HCT116 (cell line): ENCODE results near the gene ELMOD3. TPM values are rescaled to one million over a fixed set of nuclear protein-coding genes. Genes with fewer than 3 reads are reported as not detected.

Experiments used
- ATAC-seq: fragments of 200-7000 bp; cut with Tn5 transposase; 2 replicates; pipeline ENCODE4 v1.9.1; 2020; ENCODE audit warnings: mild to moderate bottlenecking, moderate library complexity
- BruUV-seq: library from RNA; stranded (reverse); fragments of 400-500 nt; replicated peaks from 2 replicates; lab custom pipeline; 2021; lab: Mats Ljungman, UMichigan
- CTCF ChIA-PET: fragments of 300-600 bp; sonication (Branson Sonifier 250); formaldehyde crosslinking; loops from one replicate; lab custom pipeline; 2021; ENCODE audit warnings: antibody characterized with exemption; lab: Charles Lee
- POLR2A ChIA-PET: fragments of 300-600, 350-600 bp; sonication (Branson Sonifier 250); formaldehyde crosslinking; loops from one replicate; lab custom pipeline; 2021; ENCODE audit warnings: antibody characterized with exemption; lab: Charles Lee
- RAD21 ChIA-PET, 2 experiments: fragments of 300-600 bp; sonication (Branson Sonifier 250); formaldehyde crosslinking; loops; one replicate each; lab custom pipeline; 2023; ENCODE audit warnings: low total read pairs in 2 of 2; ENCODE audit not compliant: uncharacterized antibody in 2 of 2, unreplicated experiment in 2 of 2, low non-redundant PET in 1 of 2; lab: Charles Lee
- DNase-seq: peaks from one replicate; pipeline ENCODE4 v3.0.0-alpha.2; 2010; ENCODE audit warnings: low read depth, low spot score
- H2AFZ ChIP-seq: fragments of 200-600 bp; shearing (Covaris generic), sonication (generic); 2 replicates; pipeline ENCODE4 v1.6.1; 2017; ENCODE audit warnings: low read depth, mixed run types, mixed read lengths, antibody characterized with exemption, low read length; ENCODE audit not compliant: poor library complexity, severe bottlenecking
- H3K27ac ChIP-seq: 2 replicates; pipeline ENCODE4 v1.5.1; 2012; ENCODE audit warnings: low read depth, low read length
- H3K27me3 ChIP-seq: fragments of 200-600 bp; sonication (generic); 2 replicates; pipeline ENCODE4 v1.6.1; 2016; ENCODE audit warnings: mixed run types, low read length, mixed read lengths; ENCODE audit not compliant: insufficient read depth
- H3K36me3 ChIP-seq, 2 experiments: fragments of 200-500 bp in 1 of 2; fragments of 200-600 bp in 1 of 2; sonication (Bioruptor generic) in 1 of 2; sonication (generic) in 1 of 2; 2 replicates each; pipeline versions ENCODE4 v1.5.1 to v1.6.1; 2014 to 2016; ENCODE audit warnings: low read length in 2 of 2, inconsistent platforms in 1 of 2, mixed read lengths in 1 of 2, mixed run types in 1 of 2; ENCODE audit not compliant: insufficient read depth in 2 of 2, control insufficient read depth in 1 of 2
- H3K4me1 ChIP-seq, 2 experiments: fragments of 200-600 bp in 1 of 2; sonication (generic) in 1 of 2; 2 replicates each; pipeline versions ENCODE4 v1.5.1 to v1.6.1; 2012 to 2017; ENCODE audit warnings: low read length in 2 of 2, inconsistent platforms in 1 of 2, mild to moderate bottlenecking in 1 of 2, mixed read lengths in 1 of 2, mixed run types in 1 of 2, moderate library complexity in 1 of 2; ENCODE audit not compliant: insufficient read depth in 2 of 2, control insufficient read depth in 1 of 2
- H3K4me2 ChIP-seq: fragments of 200-600 bp; sonication (generic); 2 replicates; pipeline ENCODE4 v1.6.1; 2017; ENCODE audit warnings: mixed run types, low read length, mixed read lengths
- H3K4me3 ChIP-seq, 2 experiments: fragments of 200-600 bp in 1 of 2; sonication (generic) in 1 of 2; replicated peaks in 1 of 2; 2 replicates each; pipeline ENCODE4 v1.5.1; 2011 to 2016; ENCODE audit warnings: low read length in 2 of 2, control low read depth in 1 of 2, low read depth in 1 of 2, mild to moderate bottlenecking in 1 of 2, mixed read lengths in 1 of 2, mixed run types in 1 of 2
- H3K79me2 ChIP-seq: fragments of 200-600 bp; sonication (generic); 2 replicates; pipeline ENCODE4 v1.6.1; 2017; ENCODE audit warnings: mild to moderate bottlenecking, mixed run types, low read length, moderate library complexity, mixed read lengths; ENCODE audit not compliant: insufficient read depth
- H3K9ac ChIP-seq: fragments of 200-600 bp; sonication (generic); 2 replicates; pipeline ENCODE4 v1.6.1; 2016; ENCODE audit warnings: low read length, mixed read lengths
- H3K9me2 ChIP-seq: fragments of 200-600 bp; sonication (generic), shearing (Covaris generic); 2 replicates; pipeline ENCODE4 v1.6.1; 2017; ENCODE audit warnings: mixed run types, mild to moderate bottlenecking, moderate library complexity; ENCODE audit not compliant: insufficient read depth
- H3K9me3 ChIP-seq, 2 experiments: fragments of 200-500 bp in 1 of 2; fragments of 200-600 bp in 1 of 2; sonication (Bioruptor generic) in 1 of 2; sonication (generic) in 1 of 2; 2 replicates each; pipeline ENCODE4 v1.6.1; 2014 to 2017; ENCODE audit warnings: low read length in 2 of 2, mixed read lengths in 2 of 2, inconsistent platforms in 1 of 2, low read depth in 1 of 2, mild to moderate bottlenecking in 1 of 2, mixed run types in 1 of 2, moderate library complexity in 1 of 2; ENCODE audit not compliant: control insufficient read depth in 1 of 2, insufficient read depth in 1 of 2
- H4K20me1 ChIP-seq: fragments of 200-600 bp; sonication (generic), shearing (Covaris generic); 2 replicates; pipeline ENCODE4 v1.6.1; 2017; ENCODE audit warnings: mixed run types, mild to moderate bottlenecking, moderate library complexity; ENCODE audit not compliant: insufficient read depth
- ATF3 ChIP-seq: IDR thresholded peaks from 2 replicates; pipeline ENCODE4 v1.6.1; 2012
- CBX3 ChIP-seq: IDR thresholded peaks from 2 replicates; pipeline ENCODE4 v1.6.1; 2012; ENCODE audit warnings: low read depth
- EGR1 ChIP-seq: IDR thresholded peaks from 2 replicates; pipeline ENCODE4 v1.6.1; 2012; ENCODE audit warnings: low read depth
- ELF1 ChIP-seq: IDR thresholded peaks from 2 replicates; pipeline ENCODE4 v1.6.1; 2012; ENCODE audit warnings: low read depth, borderline replicate concordance
- EZH2phosphoT487 ChIP-seq: fragments of 200-600 bp; IDR thresholded peaks from 2 replicates; pipeline ENCODE4 v1.6.1; 2018; ENCODE audit warnings: antibody characterized with exemption, borderline replicate concordance
- FOSL1 ChIP-seq: IDR thresholded peaks from 2 replicates; pipeline ENCODE4 v1.6.1; 2012; ENCODE audit warnings: low read depth
- JUND ChIP-seq: IDR thresholded peaks from 2 replicates; pipeline ENCODE4 v1.6.1; 2012
- MAX ChIP-seq: IDR thresholded peaks from 2 replicates; pipeline ENCODE4 v1.6.1; 2012
- SIN3A ChIP-seq: IDR thresholded peaks from 2 replicates; pipeline ENCODE4 v1.6.1; 2012; ENCODE audit warnings: low read depth
- SRF ChIP-seq: IDR thresholded peaks from 2 replicates; pipeline ENCODE4 v1.6.1; 2012; ENCODE audit warnings: low read depth
- TCF7L2 ChIP-seq: IDR thresholded peaks from 2 replicates; pipeline ENCODE4 v1.7.0; 2011; ENCODE audit warnings: borderline replicate concordance, inconsistent platforms; ENCODE audit not compliant: insufficient read depth, insufficient read length; ENCODE audit errors: extremely low read depth
- YY1 ChIP-seq: IDR thresholded peaks from 2 replicates; pipeline ENCODE4 v1.6.1; 2011; ENCODE audit warnings: low read length, low read depth, moderate library complexity, mild to moderate bottlenecking; ENCODE audit not compliant: insufficient replicate concordance; ENCODE audit errors: extremely low read depth
- ZFX ChIP-seq: fragments of 450-650 bp; IDR thresholded peaks from 2 replicates; pipeline ENCODE4 v1.6.1; 2017
- ZNF274 ChIP-seq: fragments of 200-500 bp; sonication (Bioruptor generic); IDR thresholded peaks from 2 replicates; pipeline ENCODE4 v1.6.1; 2014; ENCODE audit warnings: mild to moderate bottlenecking, low read depth, low read length, inconsistent platforms
- intact Hi-C: fragments of 100-400 bp; cut with micrococcal nuclease; formaldehyde crosslinking; loops from 2 replicates; pipeline ENCODE4 v1.10.0; 2022
- total RNA-seq: library from RNA; stranded (reverse); gene quantifications from one replicate; pipeline ENCODE4 v1.2.1, GENCODE V29; 2021; ENCODE audit not compliant: unreplicated experiment

Gene ELMOD3
- total RNA-seq, 1 experiment from 2014 or later = 9.2 TPM

- no peak for TF ChIP-seq YY1
- no peak for TF ChIP-seq JUND
- TF ChIP-seq EZH2phosphoT487 = no peak
- no peak for TF ChIP-seq FOSL1
- Histone ChIP-seq H3K27me3 (no peaks in the 10 kb centered on the region), H3K4me1 (peaks cover 20 to 44% of the 10 kb centered on the region in 2 experiments), H3K27ac (no peak overlapping the region), H4K20me1 (no peaks in the 10 kb centered on the region), H3K9ac (no peak overlapping the region), H3K4me3 (no peak overlapping the region), H3K4me2 (peak overlapping the region; percentile 32), H2AFZ (no peak overlapping the region), H3K9me3 (no peaks in the 10 kb centered on the region), H3K79me2 (no peaks in the 10 kb centered on the region), H3K9me2 (no peaks in the 10 kb centered on the region), H3K36me3 (no peaks in the 10 kb centered on the region)
- DNase-seq = no peak
- ChIA-PET CTCF (interaction anchor here (0.7 to 1.1 kb wide), 2 partner anchors 9 to 122 kb away, joined by 3 read pairs; no protein-coding TSS in a partner anchor), POLR2A (interaction anchor here (15.9 kb wide), 1 partner anchor 116 kb away, joined by 236 read pairs; the partner anchor contains the start of gene MAT2A), RAD21 (no interaction called here)
- BruUV-seq = no TSS peak
- intact Hi-C loops = no loop called here
- ATAC-seq = no peak
These were observed 75.3 kb downstream of the ELMOD3 start for GRCh38 chr2:85429924-85430289.

GRCh38 chr2:85430752-85431569 lies 76.4 kb downstream of the ELMOD3 start:
- Histone ChIP-seq H3K4me3 (no peak overlapping the region), H3K4me2 (no peak overlapping the region), H2AFZ (no peak overlapping the region), H3K9me3 (no peaks in the 10 kb centered on the region), H3K27ac (no peak overlapping the region), H3K36me3 (no peaks in the 10 kb centered on the region), H3K9ac (no peak overlapping the region), H4K20me1 (no peaks in the 10 kb centered on the region), H3K9me2 (no peaks in the 10 kb centered on the region), H3K79me2 (no peaks in the 10 kb centered on the region), H3K27me3 (no peaks in the 10 kb centered on the region), H3K4me1 (peaks cover 22 to 49% of the 10 kb centered on the region in 2 experiments)
- intact Hi-C loops = no loop called here
- ChIA-PET RAD21 (no interaction called here), CTCF (no interaction called here), POLR2A (interaction anchor here (0.6 to 15.9 kb wide), 2 partner anchors 115 to 660 kb away, joined by 3 to 236 read pairs; partner anchors contain the start of gene MAT2A)
- no peak for ATAC-seq
- BruUV-seq = no TSS peak
- no peak for DNase-seq
- TF ChIP-seq ATF3 (no peak), ELF1 (no peak), EZH2phosphoT487 (no peak), ZNF274 (no peak), ZFX (no peak), MAX (no peak), CBX3 (no peak), EGR1 (no peak), YY1 (no peak), SRF (no peak), JUND (no peak), TCF7L2 (no peak), SIN3A (no peak)
